ENCODE results near the gene A3GALT2. TPM values are rescaled to one million over a fixed set of nuclear protein-coding genes. Genes with fewer than 3 reads are reported as not detected.

Gene A3GALT2
- polyA plus RNA-seq, 1 of the 3 experiments (the other 2 are of a cell fraction) = 0.07 TPM

- peaks cover 26 to 51% of the 10 kb centered on the region in 2 experiments for H3K36me3 ChIP-seq (replicated peaks in 1 of 2; ENCODE audit: control insufficient read depth in 1 of 2, insufficient read depth in 2 of 2, low read length in 1 of 2)
- no peak overlapping the region for H3K4me3 ChIP-seq (ENCODE audit: low read depth in 2 of 2, low read length in 1 of 2)
- no peaks in the 10 kb centered on the region for H3K9me3 ChIP-seq
- TF ChIP-seq RXRA (IDR thresholded peaks at IDR 0.05; ENCODE audit: borderline replicate concordance, low read depth) (no peak), FOXM1 (IDR thresholded peaks at IDR 0.05; ENCODE audit: low read depth) (no peak), MXI1 (IDR thresholded peaks at IDR 0.05; ENCODE audit: low read depth, low read length) (no peak), USF1 (IDR thresholded peaks at IDR 0.05; ENCODE audit: borderline replicate concordance, low read depth) (no peak), TEAD4 (IDR thresholded peaks at IDR 0.05; ENCODE audit: borderline replicate concordance, insufficient read depth) (no peak), ELF1 (IDR thresholded peaks at IDR 0.05) (no peak), SIN3A (IDR thresholded peaks at IDR 0.05; ENCODE audit: borderline replicate concordance, low read depth, low read length) (no peak), PBX3 (IDR thresholded peaks at IDR 0.05) (no peak), RFX5 (IDR thresholded peaks at IDR 0.05; ENCODE audit: low read length) (no peak), EP300 (IDR thresholded peaks at IDR 0.05; ENCODE audit: borderline replicate concordance in 1 of 2, low read depth in 1 of 2, low read length in 1 of 2) (no peak), SMC3 (IDR thresholded peaks at IDR 0.05; ENCODE audit: low read depth, low read length) (no peak), POLR2AphosphoS5 (IDR thresholded peaks at IDR 0.05; ENCODE audit: low read depth, low read length) (no peak), CHD2 (IDR thresholded peaks at IDR 0.05; ENCODE audit: low read length, partially characterized antibody) (no peak), FOSL2 (IDR thresholded peaks at IDR 0.05; ENCODE audit: borderline replicate concordance, low read depth) (no peak), ZBTB33 (IDR thresholded peaks at IDR 0.05; ENCODE audit: borderline replicate concordance, low read depth) (no peak), TAF1 (IDR thresholded peaks at IDR 0.05; ENCODE audit: borderline replicate concordance, low read depth, low read length) (no peak), RCOR1 (IDR thresholded peaks at IDR 0.05; ENCODE audit: low read length) (no peak)
- TF ChIP-seq, protein P1, sequence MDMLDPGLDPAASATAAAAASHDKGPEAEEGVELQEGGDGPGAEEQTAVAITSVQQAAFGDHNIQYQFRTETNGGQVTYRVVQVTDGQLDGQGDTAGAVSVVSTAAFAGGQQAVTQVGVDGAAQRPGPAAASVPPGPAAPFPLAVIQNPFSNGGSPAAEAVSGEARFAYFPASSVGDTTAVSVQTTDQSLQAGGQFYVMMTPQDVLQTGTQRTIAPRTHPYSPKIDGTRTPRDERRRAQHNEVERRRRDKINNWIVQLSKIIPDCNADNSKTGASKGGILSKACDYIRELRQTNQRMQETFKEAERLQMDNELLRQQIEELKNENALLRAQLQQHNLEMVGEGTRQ (IDR thresholded peaks at IDR 0.05; ENCODE audit: borderline replicate concordance, low read depth, low read length) = no peak
- TF ChIP-seq, protein P2, sequence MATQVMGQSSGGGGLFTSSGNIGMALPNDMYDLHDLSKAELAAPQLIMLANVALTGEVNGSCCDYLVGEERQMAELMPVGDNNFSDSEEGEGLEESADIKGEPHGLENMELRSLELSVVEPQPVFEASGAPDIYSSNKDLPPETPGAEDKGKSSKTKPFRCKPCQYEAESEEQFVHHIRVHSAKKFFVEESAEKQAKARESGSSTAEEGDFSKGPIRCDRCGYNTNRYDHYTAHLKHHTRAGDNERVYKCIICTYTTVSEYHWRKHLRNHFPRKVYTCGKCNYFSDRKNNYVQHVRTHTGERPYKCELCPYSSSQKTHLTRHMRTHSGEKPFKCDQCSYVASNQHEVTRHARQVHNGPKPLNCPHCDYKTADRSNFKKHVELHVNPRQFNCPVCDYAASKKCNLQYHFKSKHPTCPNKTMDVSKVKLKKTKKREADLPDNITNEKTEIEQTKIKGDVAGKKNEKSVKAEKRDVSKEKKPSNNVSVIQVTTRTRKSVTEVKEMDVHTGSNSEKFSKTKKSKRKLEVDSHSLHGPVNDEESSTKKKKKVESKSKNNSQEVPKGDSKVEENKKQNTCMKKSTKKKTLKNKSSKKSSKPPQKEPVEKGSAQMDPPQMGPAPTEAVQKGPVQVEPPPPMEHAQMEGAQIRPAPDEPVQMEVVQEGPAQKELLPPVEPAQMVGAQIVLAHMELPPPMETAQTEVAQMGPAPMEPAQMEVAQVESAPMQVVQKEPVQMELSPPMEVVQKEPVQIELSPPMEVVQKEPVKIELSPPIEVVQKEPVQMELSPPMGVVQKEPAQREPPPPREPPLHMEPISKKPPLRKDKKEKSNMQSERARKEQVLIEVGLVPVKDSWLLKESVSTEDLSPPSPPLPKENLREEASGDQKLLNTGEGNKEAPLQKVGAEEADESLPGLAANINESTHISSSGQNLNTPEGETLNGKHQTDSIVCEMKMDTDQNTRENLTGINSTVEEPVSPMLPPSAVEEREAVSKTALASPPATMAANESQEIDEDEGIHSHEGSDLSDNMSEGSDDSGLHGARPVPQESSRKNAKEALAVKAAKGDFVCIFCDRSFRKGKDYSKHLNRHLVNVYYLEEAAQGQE (IDR thresholded peaks at IDR 0.05; ENCODE audit: low read depth, low read length) = no peak
- H3K79me2 ChIP-seq (ENCODE audit: insufficient read depth) = no peaks in the 10 kb centered on the region
- no peak overlapping the region for H3K4me2 ChIP-seq
- no peak overlapping the region for H3K9ac ChIP-seq
- ChIA-PET CTCF (interaction anchor here (5.3 to 11.3 kb wide), 2 partner anchors 9 to 65 kb away, joined by 27 to 167 read pairs; no protein-coding TSS in a partner anchor), POLR2A (interaction anchor here (0.9 kb wide), 1 partner anchor 11 kb away, joined by 3 read pairs; no protein-coding TSS in a partner anchor)
- no peaks in the 10 kb centered on the region for H3K27me3 ChIP-seq (ENCODE audit: insufficient read depth)
- 93% methylated on average over 1 of the region's 1 CpG for WGBS (ENCODE audit: low lambda C conversion rate)
- no peak overlapping the region for H3K27ac ChIP-seq (ENCODE audit: low read depth in 2 of 2, low read length in 1 of 2)
- H4K20me1 ChIP-seq (ENCODE audit: insufficient read depth) = no peaks in the 10 kb centered on the region
- no peaks in the 10 kb centered on the region for H3K9me2 ChIP-seq
- no peak for DNase-seq
- peaks cover 0 to 35% of the 10 kb centered on the region in 2 experiments; a peak in 3 of 4 replicates for H3K4me1 ChIP-seq (ENCODE audit: control insufficient read depth in 1 of 2, insufficient read depth in 2 of 2, low read depth in 1 of 2, low read length in 1 of 2)
- H3F3A ChIP-seq (replicated peaks; ENCODE audit: insufficient read depth) = no peaks in the 10 kb centered on the region
- no peak overlapping the region for H2AFZ ChIP-seq (ENCODE audit: low read depth)
Measured at GRCh38 chr1:33360367-33360766, 39.5 kb upstream of the A3GALT2 start.

Measured in SK-N-SH (cell line).